Activated T-cell treated with anti-CD3 and anti-CD28 coated beads for 24 hours (primary cell): ENCODE results near the gene KRTAP6-2.

Experiments used
- DNase-seq: peaks from one replicate; pipeline ENCODE4 v3.0.0-alpha.2; 2020; ENCODE audit warnings: low read depth

KRTAP6-2 gene

GRCh38 chr21:30567617-30568016 is 31.1 kb downstream of the KRTAP6-2 start:
- no peak for DNase-seq

GRCh38 chr21:30563630-30564029 is 35.1 kb downstream of the KRTAP6-2 start:
- DNase-seq: no peak

GRCh38 chr21:30563072-30563471 is 35.6 kb downstream of the KRTAP6-2 start:
- no peak for DNase-seq

GRCh38 chr21:30561957-30562356 is 36.7 kb downstream of the KRTAP6-2 start:
- DNase-seq: no peak

GRCh38 chr21:30561264-30561895 is 37.3 kb downstream of the KRTAP6-2 start, which contains the start of gene KRTAP19-7:
TSS of gene KRTAP19-7 (minus strand) at chr21:30561314. CDS start at chr21:30561289, 25 bp downstream.
- no peak for DNase-seq

GRCh38 chr21:30555095-30555494 is 43.6 kb downstream of the KRTAP6-2 start:
- DNase-seq: no peak

- DNase-seq: no peak
These were observed 45.9 kb downstream of the KRTAP6-2 start for GRCh38 chr21:30552782-30553181.
